ENCODE data around the gene DBI.

GRCh38 chr2:119359774-119360173 lies 7.0 kb upstream of the DBI start:
- no peak for TF ChIP-seq THYN1 (CRISPR knock-in tag; IDR thresholded peaks at IDR 0.05; ENCODE audit: borderline replicate concordance, low read depth)
- TF ChIP-seq MAFF (IDR thresholded peaks at IDR 0.05; ENCODE audit: low read depth, low read length), result no peak
- no peak for TF ChIP-seq ZNF180 (CRISPR knock-in tag; IDR thresholded peaks at IDR 0.05; ENCODE audit: borderline replicate concordance, low read depth)
- TF ChIP-seq ZNF18 (CRISPR knock-in tag; IDR thresholded peaks at IDR 0.05; ENCODE audit: insufficient replicate concordance), result no peak
- TF ChIP-seq POLR2A (IDR thresholded peaks at IDR 0.05; ENCODE audit: insufficient read depth in 1 of 2, low read depth in 2 of 2, low read length in 2 of 2), result no peak
- TF ChIP-seq CTCF (CRISPR knock-in tag; IDR thresholded peaks at IDR 0.05), result no peak
- TF ChIP-seq NFYB (CRISPR knock-in tag; IDR thresholded peaks at IDR 0.05), result no peak
- TF ChIP-seq ZNF891 (CRISPR knock-in tag; IDR thresholded peaks at IDR 0.05), result no peak

All from HepG2 (cell line).